SIG-M5 treated with dmso at 0.1 percent for 504 hours (cell line): ENCODE results near the gene IDH3G.

Experiments used
- DNase-seq: peaks from one replicate; lab custom pipeline; 2025; ENCODE audit not compliant: unreplicated experiment; lab: John Stamatoyannopoulos, UW

IDH3G gene

GRCh38 chrX:153773741-153774575 lies 20.2 kb downstream of the IDH3G start:
- no peak for DNase-seq

GRCh38 chrX:153773218-153773611 lies 21.0 kb downstream of the IDH3G start:
- DNase-seq, result no peak

DNA sequence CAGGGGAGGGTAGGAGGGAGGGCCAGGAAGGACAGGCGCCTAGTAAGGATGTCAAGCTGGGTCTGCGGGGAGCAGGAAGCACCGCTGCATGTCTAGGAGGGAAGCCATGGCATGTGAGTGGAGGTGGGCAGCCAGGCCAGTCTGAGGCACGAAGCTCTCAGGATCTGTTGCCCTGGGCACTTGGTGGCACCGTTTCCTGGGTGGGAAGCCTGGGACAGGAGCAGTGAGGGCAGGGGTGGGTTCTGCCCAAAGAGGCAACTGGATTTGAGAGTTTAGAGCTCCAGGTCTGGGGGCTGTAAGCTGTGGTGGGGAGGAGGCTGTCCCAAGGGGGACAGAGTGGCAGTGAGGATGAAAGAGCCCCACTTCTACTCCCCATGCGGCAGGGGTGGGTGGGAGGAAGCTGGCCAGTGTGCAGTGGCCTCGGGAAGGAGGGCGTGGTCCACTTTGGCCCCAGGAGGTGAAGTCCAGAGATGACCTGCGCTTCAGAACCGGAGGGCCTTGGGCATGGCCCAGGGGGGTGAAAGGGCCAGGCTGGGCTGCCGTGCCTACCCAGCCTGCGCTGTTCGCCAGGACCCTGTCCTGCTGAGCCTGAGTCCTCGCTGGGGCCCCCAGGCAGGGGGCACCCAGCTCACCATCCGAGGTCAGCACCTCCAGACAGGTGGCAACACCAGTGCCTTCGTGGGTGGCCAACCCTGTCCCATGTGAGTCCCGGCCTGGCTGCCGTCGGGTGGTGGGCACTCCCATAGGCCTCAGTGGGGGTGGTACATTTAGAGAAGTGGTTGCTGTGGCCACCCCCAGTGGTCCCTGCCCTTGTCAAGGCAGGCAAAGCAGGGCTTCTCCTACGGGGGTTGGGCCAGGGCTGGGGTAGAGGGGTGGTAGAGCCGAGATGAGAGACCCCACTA lies 21.6 kb downstream of the IDH3G start:
- DNase-seq, result no peak

- DNase-seq, result no peak
Observed at GRCh38 chrX:153771415-153772315, 22.5 kb downstream of the IDH3G start.

DNA sequence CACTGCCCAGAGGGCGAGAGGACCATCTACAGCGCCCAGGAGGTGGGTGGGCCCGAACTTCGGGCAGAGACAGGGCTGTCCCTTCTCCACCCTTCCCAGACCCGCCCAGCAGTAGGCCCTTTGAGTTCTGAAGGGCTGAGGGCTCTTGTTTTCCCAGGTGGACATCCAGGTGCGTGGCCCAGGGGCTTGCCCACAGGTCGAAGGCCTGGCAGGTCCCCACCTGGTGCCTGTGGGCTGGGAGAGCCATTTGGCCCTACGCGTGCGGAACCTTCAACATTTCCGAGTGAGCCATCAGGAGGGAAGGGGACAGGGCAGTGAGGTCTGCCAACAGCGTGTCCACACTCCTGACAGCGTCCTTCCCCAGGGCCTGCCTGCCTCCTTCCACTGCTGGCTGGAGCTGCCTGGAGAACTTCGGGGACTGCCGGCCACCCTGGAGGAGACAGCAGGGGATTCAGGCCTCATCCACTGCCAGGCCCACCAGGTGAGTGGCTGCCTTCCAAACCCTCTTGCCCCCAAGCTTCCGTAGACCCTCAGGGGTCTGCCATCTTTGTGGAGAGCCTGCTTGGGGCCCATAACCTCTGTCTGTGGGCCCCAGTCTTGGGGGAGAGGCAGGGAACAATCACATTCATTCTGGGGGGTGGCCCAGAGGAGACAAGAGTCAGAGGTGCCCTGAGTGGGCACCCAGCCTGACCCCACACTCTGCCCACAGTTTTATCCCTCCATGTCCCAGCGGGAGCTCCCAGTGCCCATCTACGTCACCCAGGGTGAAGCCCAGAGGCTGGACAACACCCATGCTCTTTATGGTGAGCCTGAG lies 23.4 kb downstream of the IDH3G start:
- no peak for DNase-seq

GRCh38 chrX:153769865-153770600 lies 24.1 kb downstream of the IDH3G start:
- no peak for DNase-seq

DNA sequence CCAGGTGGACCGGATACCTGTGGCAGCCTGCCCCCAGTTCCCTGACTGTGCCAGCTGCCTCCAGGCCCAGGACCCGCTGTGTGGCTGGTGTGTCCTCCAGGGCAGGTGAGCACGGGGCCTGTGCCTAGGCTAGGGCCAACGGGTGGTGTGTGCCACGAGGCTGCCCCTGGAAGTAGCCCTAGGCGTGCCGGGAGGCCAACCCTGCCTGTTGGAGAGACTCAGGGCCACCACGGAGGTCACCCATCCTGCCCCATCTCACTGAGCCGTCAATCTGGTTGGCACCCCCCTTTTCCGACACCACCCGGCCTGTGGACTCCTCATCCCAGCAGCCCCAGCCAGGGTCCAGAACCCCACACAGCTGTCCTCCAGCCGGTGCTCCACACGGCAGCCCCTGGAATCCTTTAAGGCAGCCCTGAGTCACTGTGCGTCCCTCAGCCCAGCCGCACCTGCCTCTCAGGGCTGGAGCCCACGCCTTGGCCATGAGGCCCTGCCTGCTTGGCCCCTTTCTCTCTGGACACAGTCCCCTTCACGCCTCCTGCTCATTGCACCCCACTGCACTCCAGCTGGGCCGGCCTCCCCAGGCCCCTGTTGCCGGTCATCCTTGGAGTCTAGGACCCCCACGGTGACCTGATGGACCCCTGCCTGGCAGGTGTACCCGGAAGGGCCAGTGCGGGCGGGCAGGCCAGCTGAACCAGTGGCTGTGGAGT lies 24.9 kb downstream of the IDH3G start:
- DNase-seq, result no peak

DNA sequence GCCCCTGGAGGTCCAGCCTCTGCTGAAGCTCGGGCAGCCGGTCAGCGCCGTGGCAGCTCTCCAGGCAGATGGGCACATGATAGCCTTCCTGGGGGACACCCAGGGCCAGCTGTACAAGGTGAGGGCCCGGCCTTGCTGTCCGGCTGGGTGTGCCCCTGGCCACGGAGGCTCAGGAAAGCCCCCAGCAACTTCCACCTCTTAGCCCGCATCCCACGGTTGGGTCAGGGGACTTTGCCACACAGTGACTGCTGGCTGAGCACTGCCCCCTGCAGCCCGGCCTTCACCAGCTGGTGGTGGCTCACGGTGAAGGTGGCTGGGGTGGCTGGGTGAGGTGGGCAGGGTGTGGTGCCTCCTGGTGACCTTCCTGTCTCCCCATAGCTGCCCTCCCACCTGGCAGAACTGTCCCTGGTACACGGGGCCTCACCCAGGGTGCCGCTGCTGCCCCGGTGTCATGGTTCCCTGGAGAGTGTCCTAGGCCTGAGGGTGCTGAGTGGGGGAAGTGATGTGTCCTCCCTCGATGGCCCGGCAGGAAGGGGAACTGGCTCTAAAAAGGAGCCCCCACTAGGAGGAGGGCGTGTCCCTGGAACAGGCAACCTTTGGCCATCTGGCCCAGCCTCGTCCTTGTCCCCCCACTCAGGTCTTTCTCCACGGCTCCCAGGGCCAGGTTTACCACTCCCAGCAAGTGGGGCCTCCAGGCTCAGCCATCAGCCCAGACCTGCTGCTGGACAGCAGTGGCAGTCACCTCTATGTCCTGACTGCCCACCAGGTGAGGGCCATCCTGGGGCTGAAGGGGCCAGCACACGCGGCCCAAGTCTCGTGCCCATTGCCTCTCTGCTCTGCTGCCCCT lies 25.6 kb downstream of the IDH3G start:
- DNase-seq, result no peak

DNA sequence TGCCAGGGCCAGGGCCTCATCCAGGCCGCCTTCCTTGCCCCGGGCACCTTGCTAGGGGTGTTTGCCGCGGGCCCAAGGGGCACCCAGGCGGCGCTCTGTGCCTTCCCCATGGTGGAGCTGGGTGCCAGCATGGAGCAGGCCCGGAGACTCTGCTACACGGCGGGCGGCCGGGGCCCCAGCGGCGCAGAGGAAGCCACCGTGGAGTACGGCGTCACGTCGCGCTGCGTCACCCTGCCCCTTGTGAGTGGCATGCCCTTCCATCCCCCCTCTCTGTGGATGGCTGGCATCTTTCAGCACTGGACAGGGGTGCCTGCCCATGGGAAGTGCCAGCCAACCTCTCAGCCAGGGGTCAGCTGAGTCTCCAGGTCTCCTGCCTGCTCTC lies 26.5 kb downstream of the IDH3G start:
- no peak for DNase-seq

DNA sequence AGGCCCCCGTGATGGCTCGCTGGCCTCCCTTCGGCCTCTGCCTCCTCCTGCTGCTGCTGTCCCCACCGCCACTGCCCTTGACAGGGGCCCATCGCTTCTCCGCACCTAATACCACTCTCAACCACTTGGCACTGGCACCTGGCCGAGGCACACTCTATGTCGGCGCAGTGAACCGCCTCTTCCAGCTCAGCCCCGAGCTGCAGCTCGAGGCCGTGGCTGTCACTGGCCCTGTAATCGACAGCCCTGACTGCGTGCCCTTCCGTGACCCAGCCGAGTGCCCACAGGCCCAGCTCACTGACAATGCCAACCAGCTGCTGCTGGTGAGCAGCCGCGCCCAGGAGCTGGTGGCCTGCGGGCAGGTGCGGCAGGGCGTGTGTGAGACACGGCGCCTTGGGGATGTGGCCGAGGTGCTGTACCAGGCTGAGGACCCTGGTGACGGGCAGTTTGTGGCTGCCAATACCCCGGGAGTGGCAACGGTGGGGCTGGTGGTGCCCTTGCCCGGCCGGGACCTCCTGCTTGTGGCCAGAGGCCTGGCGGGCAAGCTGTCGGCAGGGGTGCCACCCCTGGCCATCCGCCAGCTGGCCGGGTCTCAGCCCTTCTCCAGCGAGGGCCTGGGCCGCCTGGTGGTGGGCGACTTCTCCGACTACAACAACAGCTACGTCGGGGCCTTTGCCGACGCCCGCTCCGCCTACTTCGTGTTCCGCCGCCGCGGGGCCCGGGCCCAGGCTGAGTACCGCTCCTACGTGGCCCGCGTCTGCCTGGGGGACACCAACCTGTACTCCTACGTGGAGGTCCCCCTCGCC lies 27.1 kb downstream of the IDH3G start:
- DNase-seq, result no peak

GRCh38 chrX:153766098-153766817 lies 27.9 kb downstream of the IDH3G start:
- peak; percentile 61 for DNase-seq

DNA sequence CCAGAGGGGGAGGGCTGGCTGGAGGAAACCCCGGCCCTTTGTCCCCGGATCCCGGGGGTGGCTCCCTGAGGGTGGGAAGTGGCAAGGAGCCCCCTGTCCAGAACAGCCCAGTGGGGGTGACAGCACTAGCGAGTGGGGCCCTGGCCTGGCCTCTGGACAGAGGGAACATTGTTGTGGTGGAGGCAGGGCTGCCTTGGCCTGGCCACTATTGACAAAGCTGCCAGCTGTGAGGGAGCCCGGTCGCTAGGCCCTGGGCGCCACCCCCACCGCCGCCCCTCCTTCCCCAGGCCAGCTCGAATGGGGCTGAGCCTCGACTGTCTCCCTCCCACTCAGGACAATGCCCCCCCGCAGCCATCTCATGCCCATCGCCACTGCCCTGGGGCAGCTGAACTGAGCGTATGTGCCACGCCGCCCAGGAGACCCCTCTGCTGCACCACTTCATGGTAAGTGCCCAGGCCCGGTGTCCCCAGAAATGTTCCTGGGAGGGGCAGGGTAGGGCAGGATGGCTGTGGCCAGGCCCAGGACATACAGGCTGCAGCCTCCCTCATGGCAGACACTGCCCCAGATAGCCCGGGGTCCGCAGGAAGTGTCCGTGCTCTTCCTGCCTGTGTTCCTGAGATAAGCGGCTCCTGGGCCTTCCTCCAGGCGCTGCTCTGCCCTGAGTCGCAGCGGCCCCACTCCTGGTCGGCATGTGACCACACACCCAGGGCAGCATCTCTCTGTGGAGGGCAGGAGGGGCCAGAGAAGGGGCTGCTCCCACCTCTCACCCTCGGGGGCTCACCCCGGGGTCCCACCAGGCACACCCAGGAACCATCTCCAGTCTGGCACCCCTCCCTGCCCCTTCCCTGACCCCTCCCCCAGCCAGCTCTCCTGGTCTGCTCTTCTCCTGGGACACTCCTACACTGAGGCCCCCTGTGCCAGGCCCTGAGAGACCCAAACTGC lies 28.8 kb downstream of the IDH3G start:
- DNase-seq, result no peak

DNA sequence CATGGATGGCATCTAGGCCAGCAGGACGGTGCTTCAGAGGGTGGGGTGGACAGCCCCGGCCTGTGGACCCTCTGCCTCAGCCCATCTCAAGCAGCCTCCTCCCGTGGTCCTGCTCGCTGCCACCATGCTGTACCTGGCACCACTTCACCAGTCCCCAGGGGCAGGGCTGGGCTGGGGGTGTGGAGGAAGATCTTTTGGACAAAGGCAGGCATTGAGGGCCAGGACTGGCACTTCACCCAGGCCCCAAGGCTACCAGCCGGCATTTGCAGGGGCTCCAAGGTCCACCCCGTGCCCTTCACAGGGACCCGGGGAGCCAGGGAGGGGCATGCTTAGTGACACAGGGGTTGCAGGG lies 29.4 kb downstream of the IDH3G start:
- no peak for DNase-seq

- DNase-seq, result peak; percentile 47
Observed at GRCh38 chrX:153763989-153764755, 30.0 kb downstream of the IDH3G start, which contains the start of gene PLXNB3. Gene PLXNB3 (plus strand): TSS chrX:153764249. CDS start chrX:153765536, 1,287 bp downstream.
